GM23338 (cell line): Measurements from ENCODE around the gene CUX1.

Experiments used
- CREB1 ChIP-seq: fragments of 250-450 bp; sonication (Bioruptor Pico); IDR thresholded peaks from 2 replicates; pipeline ENCODE4 v1.5.0; 2020; ENCODE audit warnings: low read depth, mild to moderate bottlenecking, moderate library complexity
- CTCF ChIP-seq, 2 experiments: fragments of 200-600 bp in 1 of 2; sonication (generic) in 1 of 2; conservative IDR thresholded peaks; 2 replicates each; pipeline versions ENCODE4 v1.5.1 to v1.6.1; 2016 to 2017; ENCODE audit warnings: antibody characterized with exemption in 2 of 2, low read depth in 2 of 2, mild to moderate bottlenecking in 2 of 2, moderate library complexity in 1 of 2
- ETS1 ChIP-seq: IDR thresholded peaks from 2 replicates; pipeline ENCODE4 v1.6.1; 2016; ENCODE audit warnings: antibody characterized with exemption
- EZH2 ChIP-seq: fragments of 200-600 bp; sonication (generic); IDR thresholded peaks from one replicate; pipeline ENCODE4 v1.8.0; 2017; ENCODE audit warnings: antibody characterized with exemption, mild to moderate bottlenecking, low read depth; ENCODE audit not compliant: unreplicated experiment
- EZH2phosphoT487 ChIP-seq: fragments of 200-600 bp; sonication (generic); IDR thresholded peaks from one replicate; pipeline ENCODE4 v1.8.1; 2018; ENCODE audit warnings: antibody characterized with exemption; ENCODE audit not compliant: unreplicated experiment
- JUNB ChIP-seq: IDR thresholded peaks from one replicate; pipeline ENCODE4 v1.6.1; 2016; ENCODE audit warnings: antibody characterized with exemption; ENCODE audit not compliant: unreplicated experiment
- NANOG ChIP-seq: IDR thresholded peaks from 2 replicates; pipeline ENCODE4 v1.6.1; 2016; ENCODE audit warnings: antibody characterized with exemption, borderline replicate concordance
- POLR2AphosphoS5 ChIP-seq: IDR thresholded peaks from 2 replicates; pipeline ENCODE4 v1.6.1; 2016; ENCODE audit warnings: antibody characterized with exemption, low read depth
- REST ChIP-seq: IDR thresholded peaks from one replicate; pipeline ENCODE4 v1.6.1; 2018; ENCODE audit warnings: antibody characterized with exemption; ENCODE audit not compliant: unreplicated experiment
- STAT1 ChIP-seq: IDR thresholded peaks from one replicate; pipeline ENCODE4 v1.6.1; 2016; ENCODE audit warnings: antibody characterized with exemption; ENCODE audit not compliant: unreplicated experiment
- ZNF114 ChIP-seq: fragments of 250-450 bp; sonication (Bioruptor Pico); IDR thresholded peaks from 2 replicates; pipeline ENCODE4 v1.5.0; 2020; ENCODE audit warnings: mild to moderate bottlenecking, moderate library complexity
- ZNF331 ChIP-seq: fragments of 250-450 bp; sonication (Bioruptor Pico); IDR thresholded peaks from 2 replicates; pipeline ENCODE4 v1.5.0; 2020; ENCODE audit warnings: low read depth, mild to moderate bottlenecking, moderate library complexity
- ZNF462 ChIP-seq: fragments of 250-450 bp; sonication (Bioruptor Pico); IDR thresholded peaks from 2 replicates; pipeline ENCODE4 v1.5.0; 2020; ENCODE audit warnings: mild to moderate bottlenecking, moderate library complexity

- TF ChIP-seq CTCF (conservative IDR thresholded peaks at IDR 0.05; ENCODE audit: low read depth in 2 of 2) (no peak), ETS1 (no peak), EZH2 (no peak), REST (no peak), EZH2phosphoT487 (no peak), CREB1 (CRISPR knock-in tag) (no peak), POLR2AphosphoS5 (no peak), ZNF331 (CRISPR knock-in tag) (no peak), ZNF114 (no peak), JUNB (no peak), NANOG (no peak), STAT1 (no peak), ZNF462 (CRISPR knock-in tag) (no peak)
These were observed 42.1 kb downstream of the CUX1 start for GRCh38 chr7:101859411-101860106.
